OCI-LY7 (cell line): ENCODE results near the gene PPIL6. TPM values are rescaled to one million over a fixed set of nuclear protein-coding genes. Genes with fewer than 3 reads are reported as not detected.
"Not testable (repeated sequence)": the region's sequence is repeated elsewhere in the genome, so short reads cannot be mapped to it uniquely, and the experiment has no call there.

Experiments
- BruUV-seq: library from RNA; stranded (reverse); fragments of 400-500 nt; replicated peaks from 2 replicates; lab custom pipeline; 2021; lab: Mats Ljungman, UMichigan
- CTCF ChIA-PET: fragments of 300-600 bp; sonication (Branson Sonifier 250); formaldehyde crosslinking; loops from one replicate; lab custom pipeline; 2022; ENCODE audit warnings: antibody characterized with exemption; ENCODE audit not compliant: unreplicated experiment; lab: Charles Lee
- POLR2A ChIA-PET: fragments of 300-600 bp; sonication (Branson Sonifier 250); formaldehyde crosslinking; loops from one replicate; lab custom pipeline; 2022; ENCODE audit warnings: antibody characterized with exemption; lab: Charles Lee
- DNase-seq: peaks from one replicate; pipeline ENCODE4 v3.0.0-alpha.2; 2015; ENCODE audit warnings: low spot score
- H2AFZ ChIP-seq: fragments of 200-600 bp; sonication (generic), shearing (Covaris generic); 2 replicates; pipeline ENCODE4 v1.6.1; 2014; ENCODE audit warnings: mild to moderate bottlenecking, antibody characterized with exemption, low read length, moderate library complexity
- H3K27ac ChIP-seq: fragments of 200-600 bp; sonication (generic); 2 replicates; pipeline ENCODE4 v1.5.1; 2014; ENCODE audit warnings: mixed run types, low read depth, mild to moderate bottlenecking, moderate library complexity, low read length, inconsistent platforms; ENCODE audit not compliant: poor library complexity, severe bottlenecking
- H3K36me3 ChIP-seq: fragments of 200-600 bp; sonication (generic); 2 replicates; pipeline ENCODE4 v1.6.1; 2014; ENCODE audit warnings: mild to moderate bottlenecking, antibody characterized with exemption, low read length, moderate library complexity, mixed read lengths; ENCODE audit not compliant: insufficient read depth
- H3K4me1 ChIP-seq: fragments of 200-600 bp; sonication (generic); 2 replicates; pipeline ENCODE4 v1.5.1; 2014; ENCODE audit warnings: mild to moderate bottlenecking, low read length; ENCODE audit not compliant: insufficient read depth, poor library complexity, severe bottlenecking
- H3K4me2 ChIP-seq: fragments of 200-600 bp; sonication (generic); 2 replicates; pipeline ENCODE4 v1.6.1; 2014; ENCODE audit warnings: mild to moderate bottlenecking, low read length
- H3K4me3 ChIP-seq: fragments of 200-600 bp; sonication (generic); 2 replicates; pipeline ENCODE4 v1.5.1; 2014; ENCODE audit warnings: mild to moderate bottlenecking, low read depth, low read length; ENCODE audit not compliant: poor library complexity, severe bottlenecking
- H3K79me2 ChIP-seq: fragments of 200-600 bp; sonication (generic); 2 replicates; pipeline ENCODE4 v1.6.1; 2016; ENCODE audit warnings: low read depth, mild to moderate bottlenecking, low read length, moderate library complexity, mixed read lengths; ENCODE audit not compliant: insufficient read depth
- H3K9me2 ChIP-seq: fragments of 200-600 bp; sonication (generic); 2 replicates; pipeline ENCODE4 v1.6.1; 2016; ENCODE audit warnings: mild to moderate bottlenecking, low read length, mixed read lengths; ENCODE audit not compliant: insufficient read depth
- H3K9me3 ChIP-seq: fragments of 200-600 bp; sonication (generic); 2 replicates; pipeline ENCODE4 v1.6.1; 2014; ENCODE audit warnings: mild to moderate bottlenecking, mixed run types, low read length, mixed read lengths
- H4K20me1 ChIP-seq: fragments of 200-600 bp; sonication (generic); 2 replicates; pipeline ENCODE4 v1.6.1; 2014; ENCODE audit warnings: mild to moderate bottlenecking, antibody characterized with exemption, low read length, moderate library complexity, mixed read lengths; ENCODE audit not compliant: insufficient read depth
- EZH2phosphoT487 ChIP-seq: fragments of 200-600 bp; sonication (generic); IDR thresholded peaks from 2 replicates; pipeline ENCODE4 v1.6.1; 2018; ENCODE audit warnings: low read depth, borderline replicate concordance, mild to moderate bottlenecking, mixed run types, antibody characterized with exemption, low read length, moderate library complexity, mixed read lengths
- intact Hi-C: fragments of 100-400 bp; cut with micrococcal nuclease; formaldehyde crosslinking; loops from one replicate; pipeline ENCODE4 v1.10.0; 2022; ENCODE audit not compliant: unreplicated experiment
- total RNA-seq, 2 experiments: library from RNA; depleted of rRNA in 1 of 2; stranded (reverse); fragments of >200 nt in 1 of 2; shearing (Covaris generic) in 1 of 2; gene quantifications; 2 replicates each; pipeline ENCODE4 v1.2.3, GENCODE V29; 2014 to 2022
- TF ChIP-seq, protein P1 (sequence below): fragments of 200-600 bp; sonication (generic); conservative IDR thresholded peaks from 2 replicates; pipeline ENCODE4 v1.5.1; 2014; ENCODE audit warnings: mild to moderate bottlenecking, antibody characterized with exemption, low read length, moderate library complexity, mixed read lengths

Gene PPIL6
- total RNA-seq, 2 experiments from 2014 or later, result 1.6 to 1.7 TPM

DNA sequence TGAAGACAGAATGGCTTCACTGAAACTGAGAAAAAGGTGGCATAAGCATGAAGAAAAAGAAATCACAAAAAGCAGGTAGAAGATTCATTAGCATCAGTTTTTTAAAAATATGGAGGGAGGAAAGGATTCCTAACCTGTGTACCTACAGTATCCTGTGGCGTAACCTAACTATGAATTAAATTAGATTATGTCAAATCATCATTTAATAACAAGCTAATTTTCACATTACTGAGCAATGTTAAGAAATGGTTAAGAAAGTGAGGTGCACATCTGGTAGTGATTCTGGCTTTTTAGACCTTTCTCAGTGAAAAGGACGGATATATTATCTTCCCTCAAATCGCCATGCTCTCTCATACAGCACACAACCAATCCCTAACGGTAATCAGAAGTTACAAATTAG, 70.7 kb downstream of the PPIL6 start:
- no TSS peak for BruUV-seq
- H2AFZ ChIP-seq, result no peak overlapping the region
- H3K4me1 ChIP-seq, result no peaks in the 10 kb centered on the region
- peaks cover 97% of the 10 kb centered on the region for H3K36me3 ChIP-seq
- ChIA-PET CTCF (no interaction called here), POLR2A (interaction anchor here (1.3 kb wide), 1 partner anchor 14 kb away, joined by 5 read pairs; no protein-coding TSS in a partner anchor)
- no peak for DNase-seq
- H3K9me3 ChIP-seq, result no peaks in the 10 kb centered on the region
- no peak overlapping the region for H3K4me2 ChIP-seq
- H3K27ac ChIP-seq, result no peak overlapping the region
- H3K9me2 ChIP-seq, result no peaks in the 10 kb centered on the region
- no peak for TF ChIP-seq EZH2phosphoT487
- TF ChIP-seq, protein P1, sequence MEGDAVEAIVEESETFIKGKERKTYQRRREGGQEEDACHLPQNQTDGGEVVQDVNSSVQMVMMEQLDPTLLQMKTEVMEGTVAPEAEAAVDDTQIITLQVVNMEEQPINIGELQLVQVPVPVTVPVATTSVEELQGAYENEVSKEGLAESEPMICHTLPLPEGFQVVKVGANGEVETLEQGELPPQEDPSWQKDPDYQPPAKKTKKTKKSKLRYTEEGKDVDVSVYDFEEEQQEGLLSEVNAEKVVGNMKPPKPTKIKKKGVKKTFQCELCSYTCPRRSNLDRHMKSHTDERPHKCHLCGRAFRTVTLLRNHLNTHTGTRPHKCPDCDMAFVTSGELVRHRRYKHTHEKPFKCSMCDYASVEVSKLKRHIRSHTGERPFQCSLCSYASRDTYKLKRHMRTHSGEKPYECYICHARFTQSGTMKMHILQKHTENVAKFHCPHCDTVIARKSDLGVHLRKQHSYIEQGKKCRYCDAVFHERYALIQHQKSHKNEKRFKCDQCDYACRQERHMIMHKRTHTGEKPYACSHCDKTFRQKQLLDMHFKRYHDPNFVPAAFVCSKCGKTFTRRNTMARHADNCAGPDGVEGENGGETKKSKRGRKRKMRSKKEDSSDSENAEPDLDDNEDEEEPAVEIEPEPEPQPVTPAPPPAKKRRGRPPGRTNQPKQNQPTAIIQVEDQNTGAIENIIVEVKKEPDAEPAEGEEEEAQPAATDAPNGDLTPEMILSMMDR, result no peak
- peaks cover 9% of the 10 kb centered on the region; the same call in 1 of the 2 replicates for H4K20me1 ChIP-seq
- intact Hi-C loops, result no loop called here
- H3K4me3 ChIP-seq, result no peak overlapping the region
- no peaks in the 10 kb centered on the region for H3K79me2 ChIP-seq

DNA sequence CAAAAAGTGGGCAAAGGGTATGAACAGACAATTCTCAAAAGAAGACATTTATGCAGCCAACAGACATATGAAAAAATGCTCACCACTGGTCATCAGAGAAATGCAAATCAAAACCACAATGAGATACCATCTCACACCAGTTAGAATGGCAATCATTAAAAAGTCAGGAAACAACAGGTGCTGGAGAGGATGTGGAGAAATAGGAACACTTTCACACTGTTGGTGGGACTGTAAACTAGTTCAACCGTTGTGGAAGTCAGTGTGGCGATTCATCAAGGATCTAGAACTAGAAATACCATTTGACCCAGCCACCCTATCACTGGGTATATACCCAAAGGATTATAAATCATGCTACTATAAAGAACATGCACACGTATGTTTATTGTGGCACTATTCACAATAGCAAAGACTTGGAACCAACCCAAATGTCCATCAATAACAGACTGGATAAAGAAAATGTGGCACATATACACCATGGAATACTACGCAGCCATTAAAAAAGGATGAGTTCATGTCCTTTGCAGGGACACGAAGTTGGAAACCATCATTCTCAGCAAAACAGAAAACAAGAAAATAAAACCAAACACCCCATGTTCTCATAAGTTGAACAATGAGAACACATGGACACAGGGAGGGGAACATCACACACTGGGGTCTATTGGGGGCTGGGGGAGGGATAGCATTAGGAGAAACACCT, 75.9 kb downstream of the PPIL6 start:
- H3K9me3 ChIP-seq, H3K9me2 ChIP-seq, H3K79me2 ChIP-seq, DNase-seq, H3K4me1 ChIP-seq, CTCF ChIA-PET, H3K27ac ChIP-seq, H3K4me2 ChIP-seq, H4K20me1 ChIP-seq, H3K4me3 ChIP-seq, BruUV-seq, H2AFZ ChIP-seq, intact Hi-C loops: not testable (repeated sequence)
- POLR2A ChIA-PET, result interaction anchor here (0.6 kb wide), 1 partner anchor 12 kb away, joined by 3 read pairs; no protein-coding TSS in a partner anchor
- peaks cover 98% of the 10 kb centered on the region for H3K36me3 ChIP-seq

DNA sequence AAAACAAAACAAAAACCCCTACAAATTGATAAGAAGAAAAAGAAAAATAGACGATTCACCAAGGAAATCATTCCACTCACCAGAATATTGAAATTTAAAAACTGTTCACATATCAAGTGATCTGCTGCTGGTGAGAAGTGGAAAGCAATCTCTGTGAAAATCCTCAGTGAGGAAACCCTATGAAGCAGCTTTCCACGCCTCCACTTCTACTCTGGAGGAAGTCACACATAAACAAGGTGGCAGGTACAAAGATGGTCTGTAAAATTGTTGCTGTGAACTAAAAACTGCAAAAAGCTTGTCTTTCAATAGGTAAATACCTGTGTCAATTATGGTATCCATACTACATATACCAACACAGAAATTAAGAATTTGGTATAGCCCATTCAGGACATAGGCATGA, 76.7 kb downstream of the PPIL6 start:
- Histone ChIP-seq H3K9me3 (no peaks in the 10 kb centered on the region; the same call in 1 of the 2 replicates), H4K20me1 (no peaks in the 10 kb centered on the region), H3K4me2 (no peak overlapping the region), H3K79me2 (no peaks in the 10 kb centered on the region), H3K4me3 (no peak overlapping the region), H3K9me2 (no peaks in the 10 kb centered on the region), H3K4me1 (no peaks in the 10 kb centered on the region), H3K27ac (no peak overlapping the region), H2AFZ (no peak overlapping the region), H3K36me3 (peaks cover 98% of the 10 kb centered on the region)
- intact Hi-C loops, result no loop called here
- POLR2A ChIA-PET, result interaction anchor here (0.6 kb wide), 1 partner anchor 13 kb away, joined by 3 read pairs; no protein-coding TSS in a partner anchor
- no peak for DNase-seq
- TF ChIP-seq, protein P1, result no peak
- TF ChIP-seq EZH2phosphoT487, result no peak
- CTCF ChIA-PET, result no interaction called here
- BruUV-seq, result no TSS peak
